CD8-positive, alpha-beta memory T cell (primary cell): ENCODE results near the gene PROM2. TPM values are rescaled to one million over a fixed set of nuclear protein-coding genes. Genes with fewer than 3 reads are reported as not detected.

Source experiments
- CTCF ChIA-PET: fragments of 350-600 bp; sonication (Branson Sonifier 250); formaldehyde crosslinking; loops from one replicate; lab custom pipeline; 2021; ENCODE audit warnings: antibody characterized with exemption; lab: Charles Lee
- POLR2A ChIA-PET: fragments of 350-600 bp; sonication (Branson Sonifier 250); formaldehyde crosslinking; loops from one replicate; lab custom pipeline; 2021; ENCODE audit warnings: antibody characterized with exemption; lab: Charles Lee
- DNase-seq, 5 donors: peaks; one replicate each; pipeline versions ENCODE4 v3.0.0 to v3.0.0-alpha.2; 2020 to 2022; ENCODE audit warnings: mixed read lengths in 1 of 5
- H3K27ac ChIP-seq: one replicate; pipeline ENCODE4 v1.7.0; 2013; ENCODE audit warnings: low read depth, mild to moderate bottlenecking, low read length, moderate library complexity
- H3K27me3 ChIP-seq: 2 replicates; pipeline ENCODE4 v1.7.0; 2013; ENCODE audit warnings: low read length, mild to moderate bottlenecking; ENCODE audit not compliant: insufficient read depth, poor library complexity, severe bottlenecking
- H3K36me3 ChIP-seq: 2 replicates; pipeline ENCODE4 v1.7.0; 2013; ENCODE audit warnings: mild to moderate bottlenecking, low read length, moderate library complexity; ENCODE audit not compliant: insufficient read depth
- H3K4me1 ChIP-seq: 2 replicates; pipeline ENCODE4 v1.7.0; 2013; ENCODE audit warnings: mild to moderate bottlenecking, low read length, moderate library complexity; ENCODE audit not compliant: insufficient read depth
- H3K4me3 ChIP-seq: 2 replicates; pipeline ENCODE4 v1.7.0; 2013; ENCODE audit warnings: mild to moderate bottlenecking, low read length
- H3K9me3 ChIP-seq: 2 replicates; pipeline ENCODE4 v1.7.0; 2013; ENCODE audit warnings: mild to moderate bottlenecking, low read length
- H3K27ac Mint-ChIP-seq, 8 donors: one replicate each; pipeline ENCODE4 v1.8.0; 2020 to 2021; ENCODE audit warnings: mixed read lengths in 8 of 8, mild to moderate bottlenecking in 6 of 8, inconsistent platforms in 3 of 8, moderate library complexity in 3 of 8
- H3K27me3 Mint-ChIP-seq, 2 donors: one replicate each; pipeline ENCODE4 v1.8.0; 2020 to 2021; ENCODE audit warnings: mixed read lengths in 2 of 2, mild to moderate bottlenecking in 1 of 2, moderate library complexity in 1 of 2
- H3K36me3 Mint-ChIP-seq, 3 donors: one replicate each; pipeline ENCODE4 v1.8.0; 2020 to 2021; ENCODE audit warnings: mixed read lengths in 3 of 3, inconsistent platforms in 1 of 3, mild to moderate bottlenecking in 1 of 3
- H3K4me1 Mint-ChIP-seq, 3 donors: one replicate each; pipeline ENCODE4 v1.8.0; 2020 to 2021; ENCODE audit warnings: mixed read lengths in 3 of 3, inconsistent platforms in 1 of 3, mild to moderate bottlenecking in 1 of 3
- H3K4me3 Mint-ChIP-seq, 7 donors: one replicate each; pipeline ENCODE4 v1.8.0; 2020 to 2021; ENCODE audit warnings: mixed read lengths in 7 of 7, mild to moderate bottlenecking in 6 of 7, moderate library complexity in 4 of 7, inconsistent platforms in 2 of 7
- H3K9me3 Mint-ChIP-seq, 5 donors: one replicate each; pipeline ENCODE4 v1.8.0; 2020 to 2022; ENCODE audit warnings: mixed read lengths in 5 of 5, mild to moderate bottlenecking in 3 of 5, moderate library complexity in 2 of 5, inconsistent platforms in 1 of 5
- polyA plus RNA-seq: library from polyadenylated mRNA; unstranded; fragments of 300-500 nt; fragmentation: Illumina TruSeq; gene quantifications from one replicate; pipeline ENCODE4 v1.2.3, GENCODE V29; 2021
- total RNA-seq, 2 experiments: library from RNA; stranded (reverse); gene quantifications; one replicate each; pipeline ENCODE4 v1.2.3, GENCODE V29; 2021

Gene PROM2
- total and polyA plus RNA-seq, 3 experiments from 2014 or later: 0.18 to 0.46 TPM; not detected in 1

GRCh38 chr2:95271381-95271971, 2.8 kb upstream of the PROM2 start:
- H3K4me1 ChIP-seq: no peaks in the 10 kb centered on the region
- DNase-seq: peak in 1 of 5 donors; percentile 27
- Mint-ChIP-seq H3K4me3 (no peak overlapping the region), H3K9me3 (no peaks in the 10 kb centered on the region), H3K27me3 (peaks cover under 1 to 2% of the 10 kb centered on the region in 2 donors), H3K27ac (no peak overlapping the region), H3K36me3 (no peaks in the 10 kb centered on the region), H3K4me1 (no peaks in the 10 kb centered on the region)
- ChIA-PET CTCF (no interaction called here), POLR2A (no interaction called here)
- H3K27me3 ChIP-seq: no peaks in the 10 kb centered on the region
- H3K4me3 ChIP-seq: no peak overlapping the region
- H3K36me3 ChIP-seq: no peaks in the 10 kb centered on the region
- H3K9me3 ChIP-seq: no peaks in the 10 kb centered on the region
- no peak overlapping the region for H3K27ac ChIP-seq

- CTCF ChIA-PET: no interaction called here
- H3K27ac Mint-ChIP-seq: no peak overlapping the region
- DNase-seq: peak in 1 of 5 donors; percentile 28
- H3K27me3 ChIP-seq: no peaks in the 10 kb centered on the region
- H3K9me3 ChIP-seq: no peaks in the 10 kb centered on the region
- H3K9me3 Mint-ChIP-seq: no peaks in the 10 kb centered on the region
- H3K4me3 Mint-ChIP-seq: no peak overlapping the region
- H3K4me1 Mint-ChIP-seq: no peaks in the 10 kb centered on the region
- no peaks in the 10 kb centered on the region for H3K36me3 Mint-ChIP-seq
- no peak overlapping the region for H3K27ac ChIP-seq
- H3K36me3 ChIP-seq: no peaks in the 10 kb centered on the region
- H3K4me1 ChIP-seq: no peaks in the 10 kb centered on the region
- POLR2A ChIA-PET: no interaction called here
- no peaks in the 10 kb centered on the region for H3K27me3 Mint-ChIP-seq
- H3K4me3 ChIP-seq: no peak overlapping the region
Measured at GRCh38 chr2:95272299-95272751, 1.9 kb upstream of the PROM2 start.

GRCh38 chr2:95272781-95273180, 1.5 kb upstream of the PROM2 start:
- Mint-ChIP-seq H3K4me3 (no peak overlapping the region), H3K9me3 (no peaks in the 10 kb centered on the region), H3K4me1 (no peaks in the 10 kb centered on the region), H3K27me3 (no peaks in the 10 kb centered on the region), H3K27ac (no peak overlapping the region), H3K36me3 (no peaks in the 10 kb centered on the region)
- POLR2A ChIA-PET: no interaction called here
- Histone ChIP-seq H3K4me3 (no peak overlapping the region), H3K27ac (no peak overlapping the region), H3K27me3 (no peaks in the 10 kb centered on the region), H3K4me1 (no peaks in the 10 kb centered on the region), H3K36me3 (no peaks in the 10 kb centered on the region), H3K9me3 (no peaks in the 10 kb centered on the region)
- DNase-seq: no peak
- CTCF ChIA-PET: no interaction called here

- Mint-ChIP-seq H3K27me3 (no peaks in the 10 kb centered on the region), H3K27ac (no peak overlapping the region), H3K4me1 (no peaks in the 10 kb centered on the region), H3K36me3 (no peaks in the 10 kb centered on the region), H3K4me3 (no peak overlapping the region), H3K9me3 (no peaks in the 10 kb centered on the region)
- DNase-seq: peak in 1 of 5 donors; percentile 32
- ChIA-PET POLR2A (no interaction called here), CTCF (interaction anchor here (0.6 kb wide), 1 partner anchor 72 kb away, joined by 3 read pairs; no protein-coding TSS in a partner anchor)
- no peak overlapping the region for H3K4me3 ChIP-seq
- no peaks in the 10 kb centered on the region for H3K36me3 ChIP-seq
- H3K4me1 ChIP-seq: no peaks in the 10 kb centered on the region
- no peak overlapping the region for H3K27ac ChIP-seq
- H3K9me3 ChIP-seq: no peaks in the 10 kb centered on the region
- no peaks in the 10 kb centered on the region for H3K27me3 ChIP-seq
Measured at GRCh38 chr2:95273566-95274290, 521 bp upstream of the PROM2 start.

GRCh38 chr2:95275151-95275515, 884 bp downstream of the PROM2 start:
- no peaks in the 10 kb centered on the region for H3K36me3 Mint-ChIP-seq
- peak overlapping the region in 1 of 8 donors; percentile 33 for H3K27ac Mint-ChIP-seq
- DNase-seq: peak in 1 of 5 donors; percentile 8
- ChIA-PET POLR2A (no interaction called here), CTCF (no interaction called here)
- no peak overlapping the region for H3K4me3 Mint-ChIP-seq
- no peaks in the 10 kb centered on the region for H3K4me1 ChIP-seq
- no peaks in the 10 kb centered on the region for H3K4me1 Mint-ChIP-seq
- no peaks in the 10 kb centered on the region for H3K36me3 ChIP-seq
- no peaks in the 10 kb centered on the region for H3K9me3 ChIP-seq
- no peaks in the 10 kb centered on the region for H3K9me3 Mint-ChIP-seq
- no peak overlapping the region for H3K27ac ChIP-seq
- H3K27me3 Mint-ChIP-seq: no peaks in the 10 kb centered on the region
- H3K27me3 ChIP-seq: no peaks in the 10 kb centered on the region
- no peak overlapping the region for H3K4me3 ChIP-seq

GRCh38 chr2:95275601-95276243, 1.5 kb downstream of the PROM2 start:
- Histone ChIP-seq H3K36me3 (no peaks in the 10 kb centered on the region), H3K4me3 (no peak overlapping the region), H3K27ac (no peak overlapping the region), H3K4me1 (no peaks in the 10 kb centered on the region), H3K9me3 (no peaks in the 10 kb centered on the region), H3K27me3 (no peaks in the 10 kb centered on the region)
- Mint-ChIP-seq H3K27ac (peak overlapping the region in 1 of 8 donors; percentile 33), H3K4me3 (no peak overlapping the region), H3K36me3 (no peaks in the 10 kb centered on the region), H3K4me1 (no peaks in the 10 kb centered on the region), H3K27me3 (no peaks in the 10 kb centered on the region), H3K9me3 (no peaks in the 10 kb centered on the region)
- ChIA-PET POLR2A (no interaction called here), CTCF (no interaction called here)
- peak in 1 of 5 donors; percentile 39 for DNase-seq

- H3K4me3 Mint-ChIP-seq: no peak overlapping the region
- no peaks in the 10 kb centered on the region for H3K4me1 Mint-ChIP-seq
- ChIA-PET POLR2A (no interaction called here), CTCF (no interaction called here)
- no peak overlapping the region for H3K4me3 ChIP-seq
- DNase-seq: peak in 1 of 5 donors; percentile 36
- no peak overlapping the region for H3K27ac ChIP-seq
- H3K4me1 ChIP-seq: no peaks in the 10 kb centered on the region
- no peaks in the 10 kb centered on the region for H3K36me3 Mint-ChIP-seq
- no peak overlapping the region for H3K27ac Mint-ChIP-seq
- H3K27me3 Mint-ChIP-seq: no peaks in the 10 kb centered on the region
- H3K27me3 ChIP-seq: no peaks in the 10 kb centered on the region
- H3K9me3 Mint-ChIP-seq: no peaks in the 10 kb centered on the region
- no peaks in the 10 kb centered on the region for H3K36me3 ChIP-seq
- H3K9me3 ChIP-seq: no peaks in the 10 kb centered on the region
Measured at GRCh38 chr2:95276244-95276887, 2.1 kb downstream of the PROM2 start.

GRCh38 chr2:95276888-95277245, 2.6 kb downstream of the PROM2 start:
- no peak overlapping the region for H3K27ac Mint-ChIP-seq
- Histone ChIP-seq H3K9me3 (no peaks in the 10 kb centered on the region), H3K27me3 (no peaks in the 10 kb centered on the region), H3K4me3 (no peak overlapping the region), H3K4me1 (no peaks in the 10 kb centered on the region), H3K36me3 (no peaks in the 10 kb centered on the region), H3K27ac (no peak overlapping the region)
- no peaks in the 10 kb centered on the region for H3K9me3 Mint-ChIP-seq
- CTCF ChIA-PET: no interaction called here
- no peak overlapping the region for H3K4me3 Mint-ChIP-seq
- no peaks in the 10 kb centered on the region for H3K27me3 Mint-ChIP-seq
- peak in 1 of 5 donors; percentile 6 for DNase-seq
- no peaks in the 10 kb centered on the region for H3K4me1 Mint-ChIP-seq
- no peaks in the 10 kb centered on the region for H3K36me3 Mint-ChIP-seq
- POLR2A ChIA-PET: no interaction called here
